Esophagus squamous epithelium (tissue), 5 donors: Measurements from ENCODE around the gene LIPE. TPM values are rescaled to one million over a fixed set of nuclear protein-coding genes. Genes with fewer than 3 reads are reported as not detected.

Experiments
- DNase-seq: peaks from one replicate; lab custom pipeline; 2025; lab: John Stamatoyannopoulos, UW
- H3K27ac ChIP-seq, 4 donors: fragments of 200-600 bp; sonication (generic); one replicate each; pipeline ENCODE4 v1.5.1; 2016 to 2019; ENCODE audit warnings: mild to moderate bottlenecking in 1 of 4
- H3K27me3 ChIP-seq, 4 donors: fragments of 200-600 bp; sonication (generic); 1 replicate in 3 of 4; 2 replicates in 1 of 4; pipeline versions ENCODE4 v1.5.1 to v1.6.0; 2017 to 2021; ENCODE audit warnings: antibody characterized with exemption in 1 of 4
- H3K36me3 ChIP-seq, 3 donors: fragments of 200-600 bp; sonication (generic); one replicate each; pipeline ENCODE4 v1.5.1; 2016 to 2019
- H3K4me1 ChIP-seq, 3 donors: fragments of 200-600 bp; sonication (generic); one replicate each; pipeline ENCODE4 v1.5.1; 2017 to 2019
- H3K4me3 ChIP-seq, 4 donors: fragments of 200-600 bp; sonication (generic); 1 replicate in 3 of 4; 2 replicates in 1 of 4; pipeline ENCODE4 v1.5.1; 2016 to 2019; ENCODE audit warnings: mild to moderate bottlenecking in 2 of 4, moderate library complexity in 1 of 4
- H3K9me3 ChIP-seq, 3 donors: fragments of 200-600 bp; sonication (generic); one replicate each; pipeline ENCODE4 v1.5.1; 2016 to 2019
- CTCF ChIP-seq, 6 experiments: fragments of 450-650 bp in 4 of 6; fragments of 200-600 bp in 2 of 6; sonication (generic) in 2 of 6; IDR thresholded peaks; one replicate each; pipeline ENCODE4 v1.5.1; 2016 to 2019; ENCODE audit warnings: antibody characterized with exemption in 6 of 6, mild to moderate bottlenecking in 4 of 6, moderate library complexity in 4 of 6
- POLR2A ChIP-seq, 4 donors: fragments of 450-650 bp; IDR thresholded peaks; one replicate each; pipeline ENCODE4 v1.6.1; 2017; ENCODE audit warnings: antibody characterized with exemption in 4 of 4, mild to moderate bottlenecking in 4 of 4, moderate library complexity in 3 of 4
- WGBS, 2 donors: methylation state at CpG; one replicate each; pipeline ENCODE4 v1.1.5; 2018; 5-methylcytosine and 5-hydroxymethylcytosine counted together
- intact Hi-C: fragments of 100-400 bp; cut with DNase I; formaldehyde crosslinking; loops from one replicate; pipeline ENCODE4 v1.15.0; 2022
- small RNA-seq, 4 donors: library from RNA; depleted of rRNA; stranded (forward); fragments of <200 nt; gene quantifications; one replicate each; pipeline ENCODE3, GENCODE V24; 2016
- total RNA-seq, 4 donors: library from RNA; depleted of rRNA; stranded (reverse); fragments of >200 nt; gene quantifications; one replicate each; pipeline ENCODE4 v1.1.0, GENCODE V29; 2016
- donor health status: DM: yes; HTN: yes; CAD: no.

Gene LIPE
- total RNA-seq, 4 donors from 2014 or later, result 5.2 to 10.8 (median 7.9) TPM

GRCh38 chr19:42353341-42354015 is 73.7 kb downstream of the LIPE start:
- Histone ChIP-seq H3K9me3 (no peaks in the 10 kb centered on the region), H3K27me3 (no peaks in the 10 kb centered on the region), H3K27ac (no peak overlapping the region), H3K36me3 (peaks cover 3 to 93% (median 10%) of the 10 kb centered on the region in 3 donors), H3K4me3 (no peak overlapping the region), H3K4me1 (peaks cover 0 to 4% (median 0%) of the 10 kb centered on the region in 3 donors)
- TF ChIP-seq POLR2A (IDR thresholded peaks at IDR 0.05) (no peak), CTCF (IDR thresholded peaks at IDR 0.05) (no peak)
- no peak for DNase-seq
- intact Hi-C loops, result no loop called here
- 83 to 94% methylated on average over 2 to 10 of the region's 29 CpGs for WGBS, 2 donors

- Histone ChIP-seq H3K36me3 (peaks cover 3 to 93% (median 10%) of the 10 kb centered on the region in 3 donors), H3K4me1 (peaks cover 0 to 12% (median 0%) of the 10 kb centered on the region in 3 donors), H3K27ac (no peak overlapping the region), H3K27me3 (no peaks in the 10 kb centered on the region), H3K9me3 (no peaks in the 10 kb centered on the region), H3K4me3 (no peak overlapping the region)
- no peak for DNase-seq
- TF ChIP-seq POLR2A (IDR thresholded peaks at IDR 0.05) (no peak), CTCF (IDR thresholded peaks at IDR 0.05) (no peak)
- WGBS, 2 donors, result 93% methylated on average over 5 of the region's 31 CpGs; no CpG with 5 or more reads in 1 of the 2 donors
- intact Hi-C loops, result no loop called here
Observed at GRCh38 chr19:42352301-42353259, 74.6 kb downstream of the LIPE start.

Small RNAs within 50 kb of the gene (small RNA-seq; reads per million reads assigned to genes)
- 0 reads per million in 4 donors for gene RNU4-60P

Other genes starting within 250 kb of the LIPE start
- gene DEDD2, start 209.7 kb downstream of the LIPE start, total RNA-seq, result 10 to 100 TPM; 23.2 to 30.2 (median 27.8) TPM
- gene ZNF526, start 207.1 kb downstream of the LIPE start, total RNA-seq, result 1 to 10 TPM; 3.8 to 6.3 (median 4.0) TPM
- 10 to 100 TPM; 15.9 to 29.6 (median 26.5) TPM for gene GSK3A, start 184.8 kb downstream of the LIPE start, total RNA-seq
- 10 to 100 TPM; 13.3 to 32.5 (median 21.0) TPM for gene ERF, start 172.3 kb downstream of the LIPE start, total RNA-seq
- 10 to 100 TPM; 25.1 to 54.9 (median 27.9) TPM for gene CIC, start 158.1 kb downstream of the LIPE start, total RNA-seq
- gene PRR19, start 125.3 kb downstream of the LIPE start, total RNA-seq, result 1 to 10 TPM in 1 of 4 donors, under 1 TPM in 3; 0.75 to 1.0 (median 0.82) TPM
- 10 to 100 TPM; 22.5 to 45.9 (median 30.3) TPM for gene PAFAH1B3, start 124.8 kb downstream of the LIPE start, total RNA-seq
- not detected for gene TMEM145, start 114.1 kb downstream of the LIPE start, total RNA-seq
- gene MEGF8, start 101.8 kb downstream of the LIPE start, total RNA-seq, result 10 to 100 TPM in 3 of 4 donors, 1 to 10 TPM in 1; 6.4 to 11.1 (median 10.3) TPM
- 1,000 to 10,000 TPM in 2 of 4 donors, 100 to 1,000 TPM in 2; 530 to 1,759 (median 921) TPM for gene CNFN, start 37.1 kb downstream of the LIPE start, total RNA-seq
- gene CXCL17, start 15.6 kb upstream of the LIPE start, total RNA-seq, result 10 to 100 TPM; 19.3 to 97.7 (median 33.8) TPM
- 100 to 1,000 TPM in 1 of 4 donors, 10 to 100 TPM in 3; 34.7 to 135 (median 67.3) TPM for gene CEACAM1, start 101.1 kb upstream of the LIPE start, total RNA-seq
- not detected for gene CEACAM8, start 167.5 kb upstream of the LIPE start, total RNA-seq